ENCODE measurements around the gene STK32B. TPM values are rescaled to one million over a fixed set of nuclear protein-coding genes. Genes with fewer than 3 reads are reported as not detected.

Gene STK32B
- total and polyA plus RNA-seq, 2 experiments from 2014 or later, result 0.71 to 2.3 TPM

GRCh38 chr4:5322321-5322720, 271.0 kb downstream of the STK32B start (continued):
- TF ChIP-seq, protein P1, sequence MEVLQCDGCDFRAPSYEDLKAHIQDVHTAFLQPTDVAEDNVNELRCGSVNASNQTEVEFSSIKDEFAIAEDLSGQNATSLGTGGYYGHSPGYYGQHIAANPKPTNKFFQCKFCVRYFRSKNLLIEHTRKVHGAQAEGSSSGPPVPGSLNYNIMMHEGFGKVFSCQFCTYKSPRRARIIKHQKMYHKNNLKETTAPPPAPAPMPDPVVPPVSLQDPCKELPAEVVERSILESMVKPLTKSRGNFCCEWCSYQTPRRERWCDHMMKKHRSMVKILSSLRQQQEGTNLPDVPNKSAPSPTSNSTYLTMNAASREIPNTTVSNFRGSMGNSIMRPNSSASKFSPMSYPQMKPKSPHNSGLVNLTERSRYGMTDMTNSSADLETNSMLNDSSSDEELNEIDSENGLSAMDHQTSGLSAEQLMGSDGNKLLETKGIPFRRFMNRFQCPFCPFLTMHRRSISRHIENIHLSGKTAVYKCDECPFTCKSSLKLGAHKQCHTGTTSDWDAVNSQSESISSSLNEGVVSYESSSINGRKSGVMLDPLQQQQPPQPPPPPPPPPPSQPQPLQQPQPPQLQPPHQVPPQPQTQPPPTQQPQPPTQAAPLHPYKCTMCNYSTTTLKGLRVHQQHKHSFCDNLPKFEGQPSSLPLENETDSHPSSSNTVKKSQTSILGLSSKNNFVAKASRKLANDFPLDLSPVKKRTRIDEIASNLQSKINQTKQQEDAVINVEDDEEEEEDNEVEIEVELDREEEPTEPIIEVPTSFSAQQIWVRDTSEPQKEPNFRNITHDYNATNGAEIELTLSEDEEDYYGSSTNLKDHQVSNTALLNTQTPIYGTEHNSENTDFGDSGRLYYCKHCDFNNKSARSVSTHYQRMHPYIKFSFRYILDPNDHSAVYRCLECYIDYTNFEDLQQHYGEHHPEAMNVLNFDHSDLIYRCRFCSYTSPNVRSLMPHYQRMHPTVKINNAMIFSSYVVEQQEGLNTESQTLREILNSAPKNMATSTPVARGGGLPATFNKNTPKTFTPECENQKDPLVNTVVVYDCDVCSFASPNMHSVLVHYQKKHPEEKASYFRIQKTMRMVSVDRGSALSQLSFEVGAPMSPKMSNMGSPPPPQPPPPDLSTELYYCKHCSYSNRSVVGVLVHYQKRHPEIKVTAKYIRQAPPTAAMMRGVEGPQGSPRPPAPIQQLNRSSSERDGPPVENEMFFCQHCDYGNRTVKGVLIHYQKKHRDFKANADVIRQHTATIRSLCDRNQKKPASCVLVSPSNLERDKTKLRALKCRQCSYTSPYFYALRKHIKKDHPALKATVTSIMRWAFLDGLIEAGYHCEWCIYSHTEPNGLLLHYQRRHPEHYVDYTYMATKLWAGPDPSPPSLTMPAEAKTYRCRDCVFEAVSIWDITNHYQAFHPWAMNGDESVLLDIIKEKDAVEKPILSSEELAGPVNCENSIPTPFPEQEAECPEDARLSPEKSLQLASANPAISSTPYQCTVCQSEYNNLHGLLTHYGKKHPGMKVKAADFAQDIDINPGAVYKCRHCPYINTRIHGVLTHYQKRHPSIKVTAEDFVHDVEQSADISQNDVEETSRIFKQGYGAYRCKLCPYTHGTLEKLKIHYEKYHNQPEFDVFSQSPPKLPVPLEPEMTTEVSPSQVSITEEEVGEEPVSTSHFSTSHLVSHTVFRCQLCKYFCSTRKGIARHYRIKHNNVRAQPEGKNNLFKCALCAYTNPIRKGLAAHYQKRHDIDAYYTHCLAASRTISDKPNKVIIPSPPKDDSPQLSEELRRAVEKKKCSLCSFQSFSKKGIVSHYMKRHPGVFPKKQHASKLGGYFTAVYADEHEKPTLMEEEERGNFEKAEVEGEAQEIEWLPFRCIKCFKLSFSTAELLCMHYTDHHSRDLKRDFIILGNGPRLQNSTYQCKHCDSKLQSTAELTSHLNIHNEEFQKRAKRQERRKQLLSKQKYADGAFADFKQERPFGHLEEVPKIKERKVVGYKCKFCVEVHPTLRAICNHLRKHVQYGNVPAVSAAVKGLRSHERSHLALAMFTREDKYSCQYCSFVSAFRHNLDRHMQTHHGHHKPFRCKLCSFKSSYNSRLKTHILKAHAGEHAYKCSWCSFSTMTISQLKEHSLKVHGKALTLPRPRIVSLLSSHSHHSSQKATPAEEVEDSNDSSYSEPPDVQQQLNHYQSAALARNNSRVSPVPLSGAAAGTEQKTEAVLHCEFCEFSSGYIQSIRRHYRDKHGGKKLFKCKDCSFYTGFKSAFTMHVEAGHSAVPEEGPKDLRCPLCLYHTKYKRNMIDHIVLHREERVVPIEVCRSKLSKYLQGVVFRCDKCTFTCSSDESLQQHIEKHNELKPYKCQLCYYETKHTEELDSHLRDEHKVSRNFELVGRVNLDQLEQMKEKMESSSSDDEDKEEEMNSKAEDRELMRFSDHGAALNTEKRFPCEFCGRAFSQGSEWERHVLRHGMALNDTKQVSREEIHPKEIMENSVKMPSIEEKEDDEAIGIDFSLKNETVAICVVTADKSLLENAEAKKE (CRISPR knock-in tag; IDR thresholded peaks at IDR 0.05), result no peak
- TF ChIP-seq NANOG (IDR thresholded peaks at IDR 0.05; ENCODE audit: borderline replicate concordance), result no peak
- no peak for TF ChIP-seq POLR2AphosphoS5 (IDR thresholded peaks at IDR 0.05; ENCODE audit: low read depth)
- TF ChIP-seq EZH2 (IDR thresholded peaks at IDR 0.05; ENCODE audit: low read depth, unreplicated experiment), result no peak
- TF ChIP-seq EZH2phosphoT487 (IDR thresholded peaks at IDR 0.05; ENCODE audit: unreplicated experiment), result no peak
- TF ChIP-seq CREB1 (CRISPR knock-in tag; IDR thresholded peaks at IDR 0.05; ENCODE audit: low read depth), result no peak
- TF ChIP-seq ZNF114 (CRISPR knock-in tag; IDR thresholded peaks at IDR 0.05), result no peak

DNA sequence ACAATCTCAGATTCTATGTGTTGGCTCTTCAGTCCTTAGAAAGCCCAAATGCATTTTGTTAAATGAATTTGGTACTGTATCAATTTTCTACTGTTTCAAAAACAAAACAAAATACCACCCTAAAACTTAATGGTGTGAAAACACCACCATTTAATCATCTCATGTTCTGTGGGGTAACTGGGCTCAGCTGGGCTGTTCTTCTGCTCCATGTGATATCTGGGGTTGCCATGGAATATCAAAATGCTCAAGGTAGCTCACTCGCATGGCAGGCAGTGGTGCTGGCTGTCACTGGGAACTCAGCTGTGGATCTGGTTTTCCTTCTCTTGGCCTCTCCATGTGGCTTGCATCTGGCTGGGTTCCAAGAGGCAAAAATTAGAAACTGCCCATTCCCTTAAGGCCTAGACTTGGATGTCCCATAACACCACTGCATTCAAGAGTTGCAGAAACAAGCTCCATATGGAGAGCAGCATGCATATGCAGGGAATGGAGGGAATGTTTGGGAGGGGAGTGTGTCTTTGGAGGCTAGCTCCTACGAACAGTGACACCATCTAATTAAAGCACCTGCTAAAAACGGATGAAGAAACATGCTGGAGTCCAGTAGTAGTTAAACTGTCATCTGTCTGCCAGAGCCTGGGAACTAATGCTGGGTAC, 279.2 kb downstream of the STK32B start:
- peaks cover 3% of the 10 kb centered on the region for H3K27me3 Mint-ChIP-seq (ENCODE audit: insufficient read depth, low read depth, poor library complexity)
- no peaks in the 10 kb centered on the region for H4K20me1 ChIP-seq (replicated peaks; ENCODE audit: insufficient read depth)
- H3K9me2 ChIP-seq (ENCODE audit: insufficient read depth), result no peaks in the 10 kb centered on the region; the same call in 1 of the 2 replicates
- TF ChIP-seq EZH2 (IDR thresholded peaks at IDR 0.05; ENCODE audit: low read depth, unreplicated experiment) (no peak), ZNF331 (CRISPR knock-in tag; IDR thresholded peaks at IDR 0.05; ENCODE audit: low read depth) (peak; percentile 65), POLR2AphosphoS5 (IDR thresholded peaks at IDR 0.05; ENCODE audit: low read depth) (no peak)
- TF ChIP-seq, protein P2, sequence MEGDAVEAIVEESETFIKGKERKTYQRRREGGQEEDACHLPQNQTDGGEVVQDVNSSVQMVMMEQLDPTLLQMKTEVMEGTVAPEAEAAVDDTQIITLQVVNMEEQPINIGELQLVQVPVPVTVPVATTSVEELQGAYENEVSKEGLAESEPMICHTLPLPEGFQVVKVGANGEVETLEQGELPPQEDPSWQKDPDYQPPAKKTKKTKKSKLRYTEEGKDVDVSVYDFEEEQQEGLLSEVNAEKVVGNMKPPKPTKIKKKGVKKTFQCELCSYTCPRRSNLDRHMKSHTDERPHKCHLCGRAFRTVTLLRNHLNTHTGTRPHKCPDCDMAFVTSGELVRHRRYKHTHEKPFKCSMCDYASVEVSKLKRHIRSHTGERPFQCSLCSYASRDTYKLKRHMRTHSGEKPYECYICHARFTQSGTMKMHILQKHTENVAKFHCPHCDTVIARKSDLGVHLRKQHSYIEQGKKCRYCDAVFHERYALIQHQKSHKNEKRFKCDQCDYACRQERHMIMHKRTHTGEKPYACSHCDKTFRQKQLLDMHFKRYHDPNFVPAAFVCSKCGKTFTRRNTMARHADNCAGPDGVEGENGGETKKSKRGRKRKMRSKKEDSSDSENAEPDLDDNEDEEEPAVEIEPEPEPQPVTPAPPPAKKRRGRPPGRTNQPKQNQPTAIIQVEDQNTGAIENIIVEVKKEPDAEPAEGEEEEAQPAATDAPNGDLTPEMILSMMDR (conservative IDR thresholded peaks at IDR 0.05; ENCODE audit: low read depth in 2 of 2), result no peak
- H3K36me3 Mint-ChIP-seq (ENCODE audit: low read depth), result no peaks in the 10 kb centered on the region
- no peak overlapping the region for H3K27ac ChIP-seq (ENCODE audit: low read depth)
- H2AFZ ChIP-seq, result no peak overlapping the region
- no peak overlapping the region for H3K4me3 ChIP-seq
- H3K36me3 ChIP-seq (ENCODE audit: insufficient read depth), result no peaks in the 10 kb centered on the region
- no peak overlapping the region for H3K4me2 ChIP-seq
- H3F3A ChIP-seq (replicated peaks; ENCODE audit: low read depth), result no peaks in the 10 kb centered on the region
- no peak for DNase-seq (ENCODE audit: low spot score)
- no peak overlapping the region for H3K27ac Mint-ChIP-seq
- peaks cover 26% of the 10 kb centered on the region; the same call in 2 of the 3 replicates for H3K9me3 Mint-ChIP-seq
- no peaks in the 10 kb centered on the region for H3K27me3 ChIP-seq (ENCODE audit: insufficient read depth)
- H3K79me2 ChIP-seq (replicated peaks; ENCODE audit: insufficient read depth), result no peaks in the 10 kb centered on the region
- H3K4me1 Mint-ChIP-seq, result no peaks in the 10 kb centered on the region
- ATAC-seq, result no peak
- no peaks in the 10 kb centered on the region for H3K4me1 ChIP-seq (ENCODE audit: insufficient read depth)
- no peak overlapping the region for H3K4me3 Mint-ChIP-seq
